Vagina (tissue), 2 donors: ENCODE data around the gene TBL1XR1. TPM values are rescaled to one million over a fixed set of nuclear protein-coding genes. Genes with fewer than 3 reads are reported as not detected.

Experiments used
- DNase-seq, 2 donors: peaks; one replicate each; pipeline ENCODE4 v3.0.0-alpha.2; 2017; ENCODE audit errors: extremely low spot score in 2 of 2
- H3K27ac ChIP-seq: fragments of 200-600 bp; sonication (generic); one replicate; pipeline ENCODE4 v1.5.1; 2019
- H3K27me3 ChIP-seq: fragments of 200-600 bp; sonication (generic); one replicate; pipeline ENCODE4 v1.5.1; 2019
- H3K36me3 ChIP-seq, 2 donors: fragments of 200-600 bp; sonication (generic); one replicate each; pipeline ENCODE4 v1.5.1; 2017 to 2019
- H3K4me1 ChIP-seq: fragments of 200-600 bp; sonication (generic); one replicate; pipeline ENCODE4 v1.5.1; 2019
- H3K4me3 ChIP-seq, 2 donors: fragments of 200-600 bp; sonication (generic); 1 replicate in 1 of 2; 2 replicates in 1 of 2; pipeline ENCODE4 v1.5.1; 2016 to 2019
- H3K9me3 ChIP-seq: fragments of 200-600 bp; sonication (generic); one replicate; pipeline ENCODE4 v1.5.1; 2019
- CTCF ChIP-seq, 3 experiments: fragments of 450-650 bp in 2 of 3; fragments of 200-600 bp in 1 of 3; sonication (generic) in 1 of 3; IDR thresholded peaks; one replicate each; pipeline ENCODE4 v1.5.1; 2017 to 2019; ENCODE audit warnings: antibody characterized with exemption in 3 of 3, mild to moderate bottlenecking in 2 of 3, moderate library complexity in 2 of 3
- POLR2A ChIP-seq, 2 donors: fragments of 450-650 bp; IDR thresholded peaks; one replicate each; pipeline ENCODE4 v1.6.1; 2017; ENCODE audit warnings: antibody characterized with exemption in 2 of 2, mild to moderate bottlenecking in 2 of 2, moderate library complexity in 2 of 2
- POLR2AphosphoS5 ChIP-seq, 2 donors: sonication (generic); formaldehyde crosslinking; IDR thresholded peaks; one replicate each; pipeline ENCODE4 v1.9.0; 2017; ENCODE audit warnings: antibody characterized with exemption in 2 of 2, mild to moderate bottlenecking in 2 of 2, low read depth in 1 of 2; ENCODE audit not compliant: insufficient read depth in 1 of 2
- intact Hi-C: fragments of 100-400 bp; cut with DNase I; formaldehyde crosslinking; loops from one replicate; pipeline ENCODE4 v1.15.1; 2023
- total RNA-seq: library from RNA; depleted of rRNA; stranded (reverse); fragments of >200 nt; gene quantifications from one replicate; pipeline ENCODE4 v1.2.3, GENCODE V29; 2016

Gene TBL1XR1
- total RNA-seq, 1 donor from 2014 or later = 80.5 TPM

- no peaks in the 10 kb centered on the region for H3K9me3 ChIP-seq
- H3K4me3 ChIP-seq = no peak overlapping the region
- no peaks in the 10 kb centered on the region for H3K36me3 ChIP-seq
- no peaks in the 10 kb centered on the region for H3K27me3 ChIP-seq
- intact Hi-C loops = no loop called here
- peaks cover 63% of the 10 kb centered on the region for H3K4me1 ChIP-seq
- no peak overlapping the region for H3K27ac ChIP-seq
- no peak for TF ChIP-seq CTCF (IDR thresholded peaks at IDR 0.05)
- no peak for TF ChIP-seq POLR2AphosphoS5 (IDR thresholded peaks at IDR 0.05; ENCODE audit: insufficient read depth in 1 of 2, low read depth in 1 of 2)
- no peak for TF ChIP-seq POLR2A (IDR thresholded peaks at IDR 0.05)
- no peak for DNase-seq
These were observed 48.2 kb downstream of the TBL1XR1 start for GRCh38 chr3:177149106-177149505.

- peaks cover 66% of the 10 kb centered on the region for H3K4me1 ChIP-seq
- intact Hi-C loops = no loop called here
These were observed 49.5 kb downstream of the TBL1XR1 start for GRCh38 chr3:177147790-177148189.

GRCh38 chr3:177146646-177147045 lies 50.6 kb downstream of the TBL1XR1 start:
- peaks cover 70% of the 10 kb centered on the region for H3K4me1 ChIP-seq
- DNase-seq = no peak
- no peaks in the 10 kb centered on the region for H3K9me3 ChIP-seq

More at GRCh38 chr3:177147790-177148189, 49.5 kb downstream of the TBL1XR1 start:
- no peak for TF ChIP-seq POLR2AphosphoS5 (IDR thresholded peaks at IDR 0.05; ENCODE audit: insufficient read depth in 1 of 2, low read depth in 1 of 2)
- TF ChIP-seq POLR2A (IDR thresholded peaks at IDR 0.05) = no peak
- TF ChIP-seq CTCF (IDR thresholded peaks at IDR 0.05) = no peak
- Histone ChIP-seq H3K4me3 (no peak overlapping the region), H3K36me3 (no peaks in the 10 kb centered on the region), H3K27me3 (no peaks in the 10 kb centered on the region), H3K9me3 (no peaks in the 10 kb centered on the region), H3K27ac (no peak overlapping the region)
- DNase-seq = no peak

GRCh38 chr3:177145954-177146353 lies 51.3 kb downstream of the TBL1XR1 start:
- no peak overlapping the region for H3K4me3 ChIP-seq
- H3K36me3 ChIP-seq = no peaks in the 10 kb centered on the region
- no peaks in the 10 kb centered on the region for H3K9me3 ChIP-seq
- intact Hi-C loops = no loop called here
- H3K27ac ChIP-seq = no peak overlapping the region
- peaks cover 69% of the 10 kb centered on the region for H3K4me1 ChIP-seq
- no peaks in the 10 kb centered on the region for H3K27me3 ChIP-seq
- no peak for TF ChIP-seq POLR2AphosphoS5 (IDR thresholded peaks at IDR 0.05; ENCODE audit: insufficient read depth in 1 of 2, low read depth in 1 of 2)
- TF ChIP-seq POLR2A (IDR thresholded peaks at IDR 0.05) = no peak
- no peak for TF ChIP-seq CTCF (IDR thresholded peaks at IDR 0.05)
- DNase-seq = no peak

More at GRCh38 chr3:177146646-177147045, 50.6 kb downstream of the TBL1XR1 start:
- H3K27ac ChIP-seq = no peak overlapping the region
- no peaks in the 10 kb centered on the region for H3K36me3 ChIP-seq
- H3K4me3 ChIP-seq = no peak overlapping the region
- no peaks in the 10 kb centered on the region for H3K27me3 ChIP-seq
- no peak for TF ChIP-seq CTCF (IDR thresholded peaks at IDR 0.05)
- intact Hi-C loops = no loop called here

- Histone ChIP-seq H3K27me3 (no peaks in the 10 kb centered on the region), H3K9me3 (no peaks in the 10 kb centered on the region), H3K4me1 (peaks cover 63% of the 10 kb centered on the region), H3K27ac (no peak overlapping the region), H3K4me3 (no peak overlapping the region), H3K36me3 (no peaks in the 10 kb centered on the region)
- intact Hi-C loops = no loop called here
- TF ChIP-seq POLR2AphosphoS5 (IDR thresholded peaks at IDR 0.05; ENCODE audit: insufficient read depth in 1 of 2, low read depth in 1 of 2) (no peak), CTCF (IDR thresholded peaks at IDR 0.05) (no peak), POLR2A (IDR thresholded peaks at IDR 0.05) (no peak)
- no peak for DNase-seq
These were observed 51.9 kb downstream of the TBL1XR1 start for GRCh38 chr3:177145381-177145780.
